Ureter (tissue), 1 donor: ENCODE measurements around the gene PRKCA. TPM values are rescaled to one million over a fixed set of nuclear protein-coding genes. Genes with fewer than 3 reads are reported as not detected.
A peak's percentile ranks its signal among the peaks of the same experiment; 100 is the strongest.

Experiments used
- DNase-seq: peaks from one replicate; pipeline ENCODE4 v3.0.0-alpha.2; 2020; ENCODE audit warnings: low spot score
- total RNA-seq: library from RNA; stranded (reverse); gene quantifications from one replicate; pipeline ENCODE4 v1.2.4, GENCODE V29; 2023
- donor health status: DM: yes; HTN: yes; CAD: no.

PRKCA gene
- total RNA-seq, 1 donor from 2014 or later: 58.1 TPM

DNA sequence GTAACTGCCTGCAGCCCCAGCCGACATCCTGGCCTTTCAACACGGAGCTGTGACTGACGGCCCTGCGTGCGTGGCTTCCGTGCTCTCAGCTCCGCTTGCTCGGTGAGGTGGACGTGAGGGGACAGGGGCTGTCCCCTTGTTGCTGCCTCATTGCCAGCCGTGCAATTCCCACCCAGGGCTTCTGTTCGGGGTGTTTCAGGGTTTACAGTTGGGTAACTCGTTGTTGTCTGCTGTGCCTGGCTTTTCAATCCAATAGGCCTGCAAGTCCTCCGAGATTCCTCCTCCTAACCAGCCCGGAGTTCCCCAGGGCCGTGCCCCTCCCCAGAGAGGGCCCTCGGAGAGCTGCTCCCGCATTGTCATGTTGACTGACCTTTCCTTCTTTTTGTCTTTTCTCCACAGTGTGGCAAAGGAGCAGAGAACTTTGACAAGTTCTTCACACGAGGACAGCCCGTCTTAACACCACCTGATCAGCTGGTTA lies 501.1 kb downstream of the PRKCA start:
- DNase-seq: no peak

DNA sequence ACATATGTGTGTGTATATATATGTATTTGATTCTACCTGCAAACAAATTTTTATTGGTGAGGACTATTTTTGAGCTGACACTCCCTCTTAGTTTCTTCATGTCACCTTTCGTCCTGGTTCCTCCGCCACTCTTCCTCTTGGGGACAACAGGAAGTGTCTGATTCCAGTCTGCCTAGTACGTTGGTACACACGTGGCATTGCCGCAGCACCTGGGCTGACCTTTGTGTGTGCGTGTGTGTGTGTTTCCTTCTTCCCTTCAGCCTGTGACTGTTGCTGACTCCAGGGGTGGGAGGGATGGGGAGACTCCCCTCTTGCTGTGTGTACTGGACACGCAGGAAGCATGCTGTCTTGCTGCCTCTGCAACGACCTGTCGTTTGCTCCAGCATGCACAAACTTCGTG lies 503.2 kb downstream of the PRKCA start:
- peak; percentile 58 for DNase-seq

DNA sequence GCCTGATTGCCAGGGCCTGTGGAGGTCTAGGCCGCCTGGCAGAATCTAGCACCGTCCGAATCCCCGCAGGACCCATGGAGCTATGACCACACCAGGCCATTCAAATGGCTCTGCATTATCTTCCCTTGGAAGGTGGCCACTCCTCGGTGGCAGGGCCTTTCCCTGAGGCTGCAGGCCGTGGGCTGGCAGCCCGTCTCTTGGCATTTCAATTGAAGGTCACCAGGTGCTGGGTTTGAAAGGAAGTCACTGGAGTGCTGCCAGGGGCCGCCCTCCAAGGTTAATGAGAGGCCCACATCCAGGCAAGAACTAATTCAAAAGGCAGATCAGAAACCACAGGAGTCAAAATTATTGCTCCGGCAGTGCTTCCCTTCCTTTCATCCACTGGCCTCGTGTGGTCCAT lies 504.8 kb downstream of the PRKCA start:
- no peak for DNase-seq

DNA sequence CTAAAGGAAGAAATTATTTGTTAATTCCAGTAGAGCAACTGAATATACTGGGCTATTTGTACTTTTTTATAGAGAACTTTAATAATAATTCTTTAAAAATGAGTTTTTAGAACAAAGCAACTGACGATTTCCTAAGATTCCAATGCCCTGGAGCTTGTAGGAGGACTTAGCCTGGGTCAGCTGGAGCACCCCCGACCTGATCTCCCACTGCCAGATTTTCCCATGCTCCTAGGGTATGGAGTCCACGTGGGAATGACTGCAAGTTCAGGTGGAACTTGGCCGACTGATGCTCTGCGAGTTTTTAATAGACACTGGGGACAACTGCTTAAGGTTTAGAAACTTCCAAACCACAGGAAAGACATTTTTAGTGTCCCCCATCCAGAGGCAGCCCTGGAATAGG lies 507.0 kb downstream of the PRKCA start:
- no peak for DNase-seq

DNA sequence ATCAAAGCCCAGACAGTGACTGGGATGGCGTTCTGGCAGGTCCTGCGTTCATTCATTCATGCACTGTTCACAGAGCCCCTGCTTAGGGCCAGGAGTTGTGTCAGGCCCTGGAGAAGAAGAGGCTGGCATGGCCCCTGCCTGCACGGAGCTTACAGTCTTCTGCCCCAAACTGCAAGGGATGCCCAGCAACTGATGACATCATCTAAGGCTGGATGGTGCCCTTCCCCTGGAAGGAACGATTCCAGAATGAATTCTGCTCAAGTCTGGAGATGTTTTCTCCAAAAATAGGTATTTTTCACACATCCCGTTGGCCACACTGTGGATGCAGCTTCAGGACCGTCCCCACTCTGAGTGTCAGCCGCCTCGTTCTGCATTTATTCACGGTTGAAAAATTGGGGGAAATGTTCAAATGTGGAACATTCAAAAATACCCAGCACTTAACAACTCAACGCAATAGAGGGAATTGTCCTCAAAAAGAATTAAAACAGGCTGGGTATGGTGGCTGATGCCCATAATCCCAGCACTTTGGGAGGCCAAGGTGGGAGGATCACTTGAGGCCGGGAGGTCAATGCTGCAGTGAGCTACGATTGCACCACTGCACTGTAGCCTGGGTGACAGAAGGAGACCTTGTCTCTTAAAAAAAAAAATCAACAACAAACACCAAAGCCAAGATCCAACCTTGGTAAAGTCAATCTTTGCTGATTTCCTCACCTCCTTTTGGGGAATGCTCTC lies 508.7 kb downstream of the PRKCA start:
- DNase-seq: no peak

DNA sequence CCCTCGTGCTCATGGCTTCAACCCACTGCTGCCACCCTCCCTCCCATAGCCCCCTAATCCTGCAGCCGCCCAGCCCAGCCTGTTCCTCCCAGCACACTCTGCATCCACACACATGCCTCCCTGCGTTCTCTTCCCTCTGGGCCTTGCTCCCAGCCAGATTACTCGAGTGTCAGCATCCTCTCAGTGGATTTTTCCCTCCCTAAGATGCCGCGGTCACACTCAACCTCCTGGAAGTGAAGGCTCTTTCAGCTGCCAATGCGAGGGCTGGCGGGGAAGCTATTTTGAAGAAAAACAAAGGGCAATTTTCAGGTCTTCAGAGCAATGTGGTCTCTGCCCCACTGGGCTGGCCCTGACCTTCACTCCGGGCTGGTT lies 509.3 kb downstream of the PRKCA start:
- DNase-seq: no peak

DNA sequence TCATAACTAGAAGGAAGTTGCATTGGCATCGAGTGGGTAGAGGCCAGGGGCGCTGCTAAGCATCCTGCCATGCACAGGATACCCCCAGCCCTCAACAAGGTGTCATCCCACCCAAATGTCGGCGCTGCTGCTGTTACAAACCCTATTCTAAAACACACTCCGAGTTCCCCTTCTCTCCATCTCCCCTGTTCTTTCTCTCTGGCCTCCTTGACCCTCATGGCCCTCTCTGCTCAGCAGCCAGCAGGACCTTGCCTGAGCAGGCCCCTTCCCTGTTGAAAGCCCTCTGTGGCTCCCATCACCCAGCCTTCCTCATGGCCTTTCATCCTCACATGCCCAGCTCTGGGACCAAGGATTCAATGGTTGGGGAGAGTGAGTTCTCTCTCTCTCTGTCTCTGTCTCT lies 510.2 kb downstream of the PRKCA start:
- DNase-seq: no peak

DNA sequence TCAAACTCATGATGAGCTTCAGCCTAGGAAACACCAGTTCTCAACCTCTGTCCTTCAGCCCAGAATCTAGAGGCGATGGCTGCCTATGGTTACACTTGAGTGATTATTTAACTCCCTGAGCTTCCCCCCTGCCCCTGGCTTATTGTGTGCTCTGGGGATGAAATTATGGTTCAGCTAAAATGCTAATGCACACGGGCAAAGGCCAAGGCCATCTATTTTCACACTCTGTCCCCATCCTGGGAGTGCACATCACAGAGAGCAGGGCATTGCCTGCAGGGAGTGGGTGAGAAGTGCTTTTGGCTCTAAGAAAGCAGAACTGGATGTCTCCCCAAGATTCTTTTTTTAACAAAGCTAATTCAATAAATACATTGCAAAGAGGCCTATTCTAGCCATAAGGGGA lies 510.9 kb downstream of the PRKCA start:
- DNase-seq: no peak

DNA sequence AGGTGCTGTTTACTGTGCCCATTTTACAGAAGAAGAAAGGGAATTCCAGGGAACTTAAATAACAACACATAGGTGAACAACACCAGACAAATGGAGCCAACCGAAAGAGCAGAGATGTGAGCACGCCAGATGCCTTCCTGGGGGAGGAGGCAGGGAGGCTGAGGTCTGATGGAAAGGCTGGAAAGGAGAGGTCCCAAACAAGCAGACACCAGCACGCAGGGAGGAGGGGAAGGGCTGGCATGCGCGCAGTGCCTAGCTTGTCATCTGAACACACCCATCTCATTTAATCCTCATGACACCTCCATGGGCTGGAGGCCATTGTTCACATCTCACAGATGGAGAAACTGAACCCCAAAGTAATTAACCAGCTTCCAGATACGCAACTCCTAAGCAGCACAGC lies 511.6 kb downstream of the PRKCA start:
- no peak for DNase-seq

DNA sequence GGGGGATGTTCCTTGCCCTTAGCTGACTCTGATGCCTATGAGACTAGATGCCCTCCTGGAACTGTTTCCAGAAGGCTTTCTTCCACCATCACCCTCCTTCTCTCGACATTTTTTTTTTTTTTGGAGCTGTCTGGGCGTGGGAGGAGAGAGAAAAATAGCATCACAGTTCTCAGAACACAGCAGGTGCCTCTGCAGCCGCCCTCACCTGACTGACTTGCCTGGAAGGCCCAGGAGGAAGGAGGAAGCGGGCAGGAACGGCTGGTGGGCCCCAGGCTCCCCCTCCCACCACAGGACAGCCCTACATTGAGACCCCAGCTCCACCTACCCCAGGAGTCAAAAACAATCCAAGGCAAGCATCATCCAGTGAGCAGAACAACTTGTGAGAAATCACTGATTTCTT lies 512.2 kb downstream of the PRKCA start:
- DNase-seq: no peak

DNA sequence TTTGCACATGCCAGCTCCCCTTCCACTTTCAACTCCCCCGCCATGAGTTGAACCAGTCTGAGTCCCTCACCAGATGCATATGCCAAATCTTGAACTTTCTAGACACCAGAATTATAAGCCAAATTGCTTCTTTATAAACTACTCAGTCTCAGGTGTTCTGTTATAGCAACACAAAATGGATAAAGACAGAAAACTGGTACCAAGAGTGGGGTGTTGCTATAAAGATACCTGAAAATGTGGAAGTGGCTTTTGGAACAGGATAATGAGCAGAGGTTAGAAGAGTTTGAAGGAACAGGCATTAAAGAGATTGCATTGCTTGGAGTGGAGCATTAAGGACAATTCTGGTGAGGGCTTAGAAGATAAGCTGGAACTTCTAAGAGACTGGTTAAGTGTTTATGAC lies 515.3 kb downstream of the PRKCA start:
- DNase-seq: no peak

DNA sequence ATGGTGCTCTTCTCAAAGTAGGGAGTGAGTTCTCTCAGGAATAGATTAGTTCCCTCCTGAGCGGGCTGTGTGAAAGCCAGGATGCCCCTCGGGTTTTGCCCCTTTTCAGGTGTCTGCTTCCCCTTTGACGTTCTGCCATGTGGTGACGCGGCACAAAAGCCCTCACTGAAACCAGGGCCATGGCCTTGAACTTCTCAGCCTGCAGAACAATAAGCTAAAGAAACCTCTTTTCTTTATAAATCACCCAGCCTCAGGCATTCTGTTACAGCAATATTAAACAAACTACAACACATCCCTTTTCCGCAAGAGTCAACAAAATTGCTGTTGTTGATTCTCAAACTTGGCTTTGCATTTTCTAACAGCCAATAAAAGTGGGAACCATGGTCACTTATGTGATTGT lies 517.1 kb downstream of the PRKCA start:
- DNase-seq: no peak

DNA sequence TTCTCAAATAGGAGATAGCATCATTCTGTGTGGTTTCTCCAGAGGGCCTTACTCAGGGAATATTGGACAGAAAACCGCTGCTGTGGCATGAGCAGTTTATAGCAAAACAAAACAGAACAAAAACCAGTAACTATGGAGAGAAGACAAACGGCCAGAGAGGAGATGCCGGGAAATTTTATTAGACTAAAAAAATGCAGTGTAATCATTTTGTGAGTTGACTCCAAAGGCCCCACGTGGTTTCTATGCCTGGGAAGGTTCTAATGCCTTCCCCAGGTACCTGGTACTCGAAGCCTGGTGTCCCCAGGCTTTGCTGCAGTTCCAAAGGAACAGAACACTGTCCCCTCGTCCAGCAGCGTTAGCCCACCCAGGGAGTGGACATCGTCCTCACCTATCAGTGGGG lies 519.6 kb downstream of the PRKCA start:
- DNase-seq: no peak

DNA sequence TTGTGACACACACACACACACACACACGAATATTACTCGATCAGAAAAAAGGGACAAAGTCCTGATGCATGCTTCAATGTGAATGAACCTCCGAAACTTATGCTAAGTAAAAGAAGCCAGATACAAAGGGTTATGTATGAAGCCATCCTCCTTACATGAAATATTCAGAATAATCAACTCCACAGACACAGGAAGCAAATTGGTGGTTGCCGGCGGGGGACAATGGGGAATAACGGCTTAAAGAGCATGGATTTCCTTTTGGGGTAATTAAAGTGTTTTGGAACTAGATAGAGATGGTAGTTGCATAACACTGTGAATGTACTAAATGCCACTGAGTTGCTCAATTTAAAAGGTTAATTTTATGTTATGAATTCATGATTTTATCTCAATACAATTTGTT lies 524.4 kb downstream of the PRKCA start:
- DNase-seq: no peak

DNA sequence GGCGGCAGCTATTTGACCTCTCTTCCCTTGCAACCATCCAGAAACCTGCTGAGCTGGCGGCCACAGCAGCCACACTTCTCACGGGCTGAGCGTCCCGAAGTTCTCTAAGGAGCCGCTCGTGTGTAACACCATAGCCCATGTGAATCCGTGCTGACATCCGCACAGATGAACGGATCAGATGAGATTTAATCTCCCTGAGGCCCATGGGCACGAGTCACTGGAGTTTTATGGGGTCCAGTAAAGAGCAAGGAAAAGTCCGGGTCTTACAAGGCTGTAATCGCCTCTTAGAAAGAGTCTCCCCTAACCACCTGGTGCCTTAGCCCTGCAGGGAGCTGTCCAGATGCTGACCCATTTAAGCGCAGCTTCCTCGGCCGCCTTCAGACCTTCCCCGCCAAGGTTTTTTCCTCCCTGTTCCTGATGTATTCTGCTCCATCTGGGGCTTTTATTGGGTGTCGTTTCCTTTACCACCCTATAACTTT lies 527.0 kb downstream of the PRKCA start:
- no peak for DNase-seq

DNA sequence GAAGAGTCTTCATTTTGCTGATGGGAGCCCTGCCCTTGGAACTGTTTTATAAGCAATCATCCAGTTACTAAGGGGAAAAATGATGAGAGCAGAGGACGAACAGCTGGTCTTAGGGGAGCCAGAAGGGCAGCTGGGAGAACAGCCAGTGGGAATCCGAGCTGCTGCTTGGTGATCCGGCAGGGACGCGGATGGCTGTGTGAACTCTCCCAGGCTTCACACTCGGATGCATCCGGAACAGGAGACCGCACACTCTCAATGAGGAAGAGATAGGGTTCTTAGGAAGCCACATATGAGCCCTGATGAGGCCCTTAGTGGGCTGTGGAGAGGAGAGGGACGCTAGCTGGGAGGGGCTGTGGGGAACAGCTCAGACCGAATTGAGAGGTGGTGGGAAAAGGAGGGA lies 527.5 kb downstream of the PRKCA start:
- DNase-seq: no peak

DNA sequence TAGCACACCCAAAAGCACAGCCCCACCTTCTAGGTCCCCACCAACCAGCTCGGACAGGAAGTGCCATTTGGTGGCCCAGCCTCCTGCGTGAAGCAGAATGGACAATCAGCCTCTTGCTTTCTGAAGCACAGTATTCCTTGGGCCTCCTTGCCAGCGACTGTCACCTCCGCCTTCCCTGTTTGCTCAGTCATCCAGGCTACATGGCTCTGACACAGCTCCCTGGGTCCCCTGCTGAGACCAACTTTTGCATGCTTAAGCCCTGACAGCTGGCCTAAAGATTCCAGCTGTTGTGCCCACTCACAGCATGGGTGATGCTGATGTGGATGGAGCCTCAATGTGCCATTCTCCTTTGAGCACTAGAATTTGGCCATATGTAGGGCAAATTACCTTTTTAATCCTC lies 528.0 kb downstream of the PRKCA start:
- DNase-seq: no peak

DNA sequence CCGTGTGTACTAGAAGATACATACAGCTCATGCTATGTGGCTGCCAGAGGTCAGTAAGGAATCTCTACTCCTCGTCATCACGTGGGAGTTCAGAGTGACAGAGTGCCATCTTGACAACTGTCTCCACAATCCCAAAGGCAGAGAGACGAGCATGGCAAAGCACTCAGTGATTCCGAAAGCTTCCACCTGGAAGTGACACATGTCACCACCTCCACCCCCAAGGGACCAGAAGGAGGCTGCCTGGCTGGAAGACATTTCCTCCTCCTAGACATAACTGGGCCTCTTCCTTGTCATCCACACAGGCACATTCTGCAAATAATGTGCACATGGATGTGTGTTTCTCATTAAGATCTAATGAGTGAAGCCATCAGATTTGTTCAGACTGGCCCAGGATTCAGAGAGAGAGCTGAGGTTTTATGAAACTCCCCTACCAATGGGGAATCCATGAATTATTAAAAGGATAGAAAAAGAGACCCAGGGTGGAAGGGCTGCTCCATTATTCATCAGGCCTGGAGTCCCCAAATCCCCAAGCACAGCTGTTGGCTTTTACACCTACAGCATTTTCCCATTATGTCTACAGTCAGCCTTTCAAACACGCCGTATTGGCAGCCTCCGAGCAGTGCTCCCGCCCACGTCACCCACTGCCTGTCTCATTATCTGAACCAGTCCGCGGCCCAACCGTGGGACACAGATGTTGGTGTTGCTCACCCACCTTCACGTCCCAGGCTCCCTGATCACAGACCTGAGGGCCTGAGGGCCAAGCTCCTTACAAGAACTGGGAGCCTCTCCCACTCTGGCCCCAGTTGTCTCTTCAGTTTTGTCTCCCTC lies 529.2 kb downstream of the PRKCA start:
- no peak for DNase-seq

DNA sequence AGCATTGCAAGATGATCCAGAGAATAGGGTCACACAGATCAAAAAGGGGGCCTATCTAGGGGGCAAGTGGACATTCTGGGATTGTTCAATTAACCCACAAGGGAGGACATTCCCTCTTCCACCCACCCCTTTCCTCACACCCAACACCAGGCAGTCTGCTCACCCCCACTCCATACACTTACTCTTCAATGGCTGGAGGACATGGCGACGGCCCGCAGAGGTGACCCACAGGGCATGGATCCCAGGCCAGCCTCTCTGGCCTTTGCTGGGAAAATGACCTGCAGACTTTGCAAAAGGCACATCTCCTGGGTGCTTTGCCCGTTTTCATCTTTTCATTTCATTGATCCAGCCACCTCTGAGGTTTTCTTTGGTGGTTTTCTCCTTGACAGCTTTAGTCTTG lies 530.8 kb downstream of the PRKCA start:
- DNase-seq: no peak

DNA sequence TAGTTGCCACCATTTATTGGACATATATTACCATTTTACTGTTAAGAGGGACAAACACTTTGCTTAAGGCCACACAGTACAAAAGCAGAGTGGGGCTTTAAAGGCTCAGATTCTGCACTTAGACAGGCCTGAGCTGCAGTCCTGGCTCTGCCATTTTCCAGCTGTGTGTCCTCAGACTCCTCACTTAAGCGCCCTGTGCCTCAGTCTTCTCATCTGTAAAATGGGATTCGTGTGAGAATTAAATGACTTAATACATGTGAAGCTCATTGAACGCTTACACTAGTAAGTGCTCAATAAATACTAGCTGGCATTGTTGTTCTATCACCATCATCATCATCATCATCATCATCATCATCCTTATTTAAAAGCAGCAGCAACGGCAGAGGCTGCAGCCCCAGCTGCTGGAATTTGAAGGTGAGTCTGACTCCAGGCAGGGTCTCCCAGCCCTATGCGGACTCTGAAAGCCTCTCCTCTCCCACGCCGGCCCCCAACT lies 532.1 kb downstream of the PRKCA start:
- DNase-seq: no peak

DNA sequence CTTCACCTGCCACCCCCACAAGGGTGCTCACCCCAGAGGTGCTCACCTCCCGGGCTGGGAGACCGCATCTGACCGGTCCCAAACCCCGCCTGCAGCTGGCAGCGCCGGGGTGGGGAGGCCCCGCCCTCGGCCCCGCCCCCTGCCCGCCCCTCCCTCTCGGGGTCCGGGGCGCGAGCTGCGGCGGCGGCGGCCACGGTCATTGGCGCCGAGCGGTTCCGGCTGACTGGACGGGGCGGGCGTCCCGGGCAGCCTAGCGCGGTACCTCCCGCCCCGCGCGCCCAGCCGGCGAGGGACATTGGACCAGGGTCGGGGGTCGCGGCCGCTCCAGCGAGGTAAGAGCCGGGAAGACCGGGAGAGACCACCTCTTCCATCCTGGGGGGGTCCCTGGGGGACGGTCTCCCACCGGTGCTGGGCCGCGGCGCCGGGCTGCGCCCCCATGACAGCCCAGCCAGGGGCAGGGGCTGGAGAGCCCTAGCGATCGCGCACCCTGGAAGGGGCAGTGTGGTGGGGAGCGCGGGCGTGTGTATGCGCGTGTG lies 532.6 kb downstream of the PRKCA start, which contains the start of gene CACNG5:
CACNG5 (plus strand) TSS at position 199 of the 536 bp plus-strand sequence. CDS start 42,216 bp downstream, outside the sequence.
- no peak for DNase-seq

DNA sequence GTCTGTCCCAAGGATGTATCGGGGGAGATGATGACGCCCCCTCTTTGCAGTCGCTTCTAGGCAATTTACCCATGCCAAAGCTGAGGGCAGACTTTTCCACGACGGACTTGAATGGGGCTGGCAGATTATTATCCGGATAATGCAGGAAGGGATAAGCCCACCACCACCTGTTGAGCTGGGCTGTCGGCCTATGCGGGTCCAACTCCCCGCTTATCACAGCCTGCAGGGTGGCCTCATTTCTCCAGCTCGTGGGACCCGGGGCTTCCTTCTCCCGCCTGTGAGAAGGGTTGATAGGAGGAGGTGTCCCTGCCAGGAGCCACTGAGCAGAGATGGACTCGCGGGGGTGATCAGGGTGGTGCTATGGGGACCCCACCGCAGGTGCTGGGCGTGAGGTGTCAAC lies 533.1 kb downstream of the PRKCA start:
- no peak for DNase-seq
